Muscle of arm (tissue), 12 donors: Measurements from ENCODE around the gene TP53BP1. TPM values are rescaled to one million over a fixed set of nuclear protein-coding genes. Genes with fewer than 3 reads are reported as not detected.
A peak's percentile ranks its signal among the peaks of the same experiment; 100 is the strongest.
"Not testable (repeated sequence)": the region's sequence is repeated elsewhere in the genome, so short reads cannot be mapped to it uniquely, and the experiment has no call there.

Source experiments
- DNase-seq: peaks from one replicate; pipeline ENCODE4 v3.0.0-alpha.2; 2013
- polyA plus RNA-seq, 12 donors: library from polyadenylated mRNA; unstranded; fragments of 120-200 nt; gene quantifications; one replicate each; pipeline ENCODE4 v1.2.1, GENCODE V29; 2013; ENCODE audit not compliant: insufficient read length in 12 of 12

The TP53BP1 gene
- polyA plus RNA-seq, 12 donors: 35.8 to 105 (median 51.4) TPM

- no peak for DNase-seq
These were observed 72.5 kb downstream of the TP53BP1 start for GRCh38 chr15:43420435-43420834.

GRCh38 chr15:43414196-43414595 lies 78.8 kb downstream of the TP53BP1 start:
- no peak for DNase-seq

DNA sequence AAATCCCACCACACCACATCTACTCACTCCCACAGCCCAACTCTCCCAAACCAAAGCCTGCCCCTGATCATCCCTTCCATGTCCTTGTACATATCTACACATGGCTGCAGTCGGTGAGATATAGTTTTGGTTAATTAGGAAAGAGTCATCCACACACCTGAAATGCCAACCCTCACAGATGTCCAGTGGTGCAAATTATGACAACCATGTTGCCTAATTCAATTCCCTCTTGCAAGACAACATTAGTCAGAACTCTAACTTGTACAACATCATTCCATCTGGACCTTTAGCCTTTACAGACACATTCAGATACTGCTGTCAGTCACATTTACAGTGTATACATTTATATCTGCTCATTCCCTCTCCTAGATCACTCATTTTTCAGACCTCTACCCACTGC lies 80.9 kb downstream of the TP53BP1 start:
- DNase-seq: no peak

DNA sequence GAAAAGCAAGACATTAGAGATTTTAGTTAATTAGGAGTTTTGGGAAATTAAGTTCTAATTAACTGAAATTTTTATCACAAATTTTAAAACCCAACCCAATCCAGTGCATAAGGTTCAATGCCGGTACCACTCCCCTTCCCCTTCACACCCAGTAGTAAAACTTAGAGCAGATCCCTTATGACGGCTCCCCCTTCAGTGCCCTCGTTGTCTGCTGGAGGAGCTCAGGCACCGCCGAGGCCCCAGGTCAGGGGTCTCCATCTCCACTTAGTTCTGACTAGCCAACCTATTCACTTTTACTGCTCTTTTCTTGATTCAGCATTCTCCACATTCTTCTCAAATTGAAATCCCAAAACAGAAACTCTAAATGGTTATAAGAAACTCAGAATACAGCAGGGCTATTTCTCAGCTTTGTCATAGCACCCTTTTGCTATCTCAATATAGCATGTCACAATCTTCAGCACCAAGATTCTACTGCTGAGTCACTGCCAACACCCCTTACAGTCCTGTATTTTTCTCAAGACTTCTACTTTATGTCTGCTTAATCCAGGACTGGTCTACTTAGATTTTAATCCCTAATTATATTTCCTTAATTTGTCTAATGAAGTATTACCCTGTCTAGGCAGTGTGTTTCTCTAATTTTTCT lies 82.3 kb downstream of the TP53BP1 start:
- no peak for DNase-seq

DNA sequence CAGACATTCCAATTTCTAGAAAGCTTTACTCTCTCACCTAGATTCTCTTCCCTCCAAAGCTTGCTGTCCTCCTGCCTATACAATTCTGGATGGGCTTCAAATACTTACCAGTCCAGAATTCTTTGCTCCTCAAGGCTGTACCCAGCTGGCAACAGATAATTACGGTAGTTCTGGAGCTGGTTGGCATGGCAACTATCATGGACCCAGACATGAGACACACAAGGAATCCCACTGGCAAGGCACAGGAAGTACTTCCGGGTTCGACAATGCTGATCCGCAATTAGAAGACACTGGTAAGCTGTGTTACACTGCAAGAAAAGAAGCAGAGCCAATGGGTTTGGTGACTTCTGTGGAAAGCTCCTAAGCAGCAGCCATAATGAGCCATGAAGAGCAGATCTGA lies 84.2 kb downstream of the TP53BP1 start:
- no peak for DNase-seq

DNA sequence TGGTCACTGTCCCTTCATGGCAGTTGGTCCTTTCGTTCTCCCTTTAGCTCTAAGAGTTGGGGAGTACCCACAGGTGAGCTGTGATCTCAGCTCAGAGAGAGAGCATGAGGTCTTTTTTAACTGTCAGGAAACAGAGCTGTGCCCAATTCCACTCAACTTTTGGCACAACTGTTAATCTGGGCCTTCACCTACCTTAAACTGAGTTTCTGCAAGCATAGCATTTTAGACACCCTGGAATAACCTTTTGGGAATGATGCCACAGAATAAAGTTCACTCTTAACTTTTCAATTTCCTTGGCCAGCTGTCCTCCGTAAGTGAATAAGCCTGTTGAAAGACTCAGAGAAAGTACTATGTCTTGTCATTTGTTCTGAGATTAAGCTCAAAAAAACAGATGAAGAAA lies 86.1 kb downstream of the TP53BP1 start:
- DNase-seq: no peak

GRCh38 chr15:43406189-43406588 lies 86.8 kb downstream of the TP53BP1 start:
- no peak for DNase-seq

DNA sequence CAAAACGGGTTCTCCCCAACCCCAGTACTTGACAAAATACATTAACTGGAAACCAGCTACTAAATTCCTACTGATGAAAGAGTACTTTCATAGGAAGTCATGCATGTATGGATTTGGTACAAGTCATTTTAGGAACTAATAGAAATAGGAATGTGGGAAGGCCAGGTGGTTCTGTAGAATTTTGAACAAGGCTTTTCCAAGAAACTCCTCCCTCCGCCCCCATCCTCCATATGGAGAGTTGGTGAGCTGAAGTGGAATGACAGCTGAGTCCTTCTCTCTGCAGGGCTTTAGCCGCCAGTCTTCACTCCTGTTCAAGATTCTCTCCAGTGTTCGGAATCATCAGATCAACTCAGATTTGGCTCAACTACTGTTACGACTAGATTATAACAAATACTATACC lies 88.8 kb downstream of the TP53BP1 start:
- no peak for DNase-seq

- DNase-seq: no peak
These were observed 89.3 kb downstream of the TP53BP1 start for GRCh38 chr15:43403616-43404015.

DNA sequence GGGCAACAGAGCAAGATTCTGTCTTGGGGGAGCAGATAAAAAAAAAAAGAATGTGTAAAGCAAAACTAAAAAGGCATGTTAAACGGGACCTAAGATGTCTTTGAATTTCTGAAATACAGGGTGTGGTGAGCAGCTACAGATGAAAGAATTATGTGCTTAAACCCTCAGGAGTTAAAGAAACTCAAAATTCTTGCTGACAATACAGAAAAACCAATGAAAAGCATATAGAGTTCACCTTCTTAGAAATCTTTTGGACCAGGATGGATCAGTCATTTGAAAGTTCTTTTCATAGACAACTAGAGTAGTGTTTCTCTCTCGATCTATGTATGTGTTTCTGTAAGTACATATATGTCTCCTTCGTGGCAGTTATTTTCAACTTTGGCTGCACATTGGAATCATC lies 90.7 kb downstream of the TP53BP1 start:
- no peak for DNase-seq

DNA sequence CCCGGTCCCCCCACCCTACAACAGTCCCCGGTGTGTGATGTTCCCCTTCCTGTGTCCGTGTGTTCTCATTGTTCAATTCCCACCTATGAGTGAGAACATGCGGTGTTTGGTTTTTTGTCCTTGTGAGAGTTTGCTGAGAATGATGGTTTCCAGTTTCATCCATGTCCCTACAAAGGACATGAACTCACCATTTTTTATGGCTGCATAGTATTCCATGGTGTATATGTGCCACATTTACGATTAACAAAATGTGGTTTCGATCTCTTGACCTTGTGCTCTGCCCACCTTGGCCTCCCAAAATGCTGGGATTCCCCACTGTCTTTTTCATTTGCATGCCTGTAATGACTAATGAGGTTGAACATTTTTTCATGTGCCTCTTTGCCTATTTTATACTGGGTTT lies 99.4 kb downstream of the TP53BP1 start:
- not testable (repeated sequence) for DNase-seq

DNA sequence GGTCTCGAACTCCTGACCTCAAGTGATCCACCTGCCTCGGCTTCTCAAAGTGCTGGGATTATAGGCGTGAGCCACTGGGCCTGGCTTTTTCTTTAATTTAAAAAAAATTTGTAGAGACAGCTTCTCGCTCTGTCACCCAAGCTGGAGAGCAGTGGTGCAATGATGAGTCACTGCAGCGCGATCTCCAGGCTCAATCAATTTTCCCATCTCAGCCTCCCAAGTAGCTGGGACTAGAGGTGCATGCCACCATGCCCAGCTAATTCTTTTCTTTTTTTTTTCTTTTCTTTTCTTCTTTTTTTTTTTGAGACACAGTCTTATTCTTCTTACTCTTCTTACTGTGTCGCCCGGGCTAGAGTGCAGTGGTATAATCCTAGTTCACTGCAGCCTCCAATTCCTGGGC lies 102.2 kb downstream of the TP53BP1 start:
- no peak for DNase-seq

DNA sequence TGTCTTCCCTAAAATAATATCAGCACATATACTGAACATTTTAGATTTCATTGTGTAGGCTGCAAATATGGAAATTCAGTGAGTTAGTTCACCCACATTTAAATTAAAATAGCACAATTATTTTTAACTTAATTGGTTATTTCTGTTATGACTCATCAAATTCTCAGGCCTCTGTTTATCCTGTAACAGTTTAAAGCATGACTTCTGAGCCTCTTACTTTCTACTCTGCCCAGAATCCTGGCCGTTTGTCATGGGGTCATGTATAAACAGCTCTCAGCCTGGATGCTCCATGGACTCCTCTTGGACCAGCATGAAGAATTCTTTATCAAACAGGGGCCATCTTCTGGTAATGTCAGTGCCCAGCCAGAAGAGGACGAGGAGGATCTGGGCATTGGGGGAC lies 109.9 kb downstream of the TP53BP1 start:
- no peak for DNase-seq

- no peak for DNase-seq
These were observed 110.6 kb downstream of the TP53BP1 start for GRCh38 chr15:43382310-43382709.

DNA sequence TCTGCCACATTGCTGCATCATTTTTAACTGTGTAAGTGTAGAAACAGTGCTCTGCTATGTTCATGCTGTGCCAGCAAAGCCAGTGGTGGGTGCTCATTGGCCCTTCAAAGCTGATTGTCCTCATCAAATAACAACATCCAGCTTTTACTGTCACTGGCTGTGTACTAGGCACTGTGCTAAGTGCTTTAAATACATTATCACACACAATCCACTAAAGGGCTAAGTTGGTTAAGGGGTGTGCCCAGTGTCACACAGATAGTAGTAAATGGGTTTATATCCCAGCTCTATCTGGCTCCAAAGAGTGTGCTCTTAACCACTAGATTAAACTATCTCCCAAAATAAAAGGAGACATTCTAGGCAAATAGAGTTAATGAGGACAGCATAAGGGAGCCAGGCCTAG lies 114.4 kb downstream of the TP53BP1 start:
- no peak for DNase-seq

DNA sequence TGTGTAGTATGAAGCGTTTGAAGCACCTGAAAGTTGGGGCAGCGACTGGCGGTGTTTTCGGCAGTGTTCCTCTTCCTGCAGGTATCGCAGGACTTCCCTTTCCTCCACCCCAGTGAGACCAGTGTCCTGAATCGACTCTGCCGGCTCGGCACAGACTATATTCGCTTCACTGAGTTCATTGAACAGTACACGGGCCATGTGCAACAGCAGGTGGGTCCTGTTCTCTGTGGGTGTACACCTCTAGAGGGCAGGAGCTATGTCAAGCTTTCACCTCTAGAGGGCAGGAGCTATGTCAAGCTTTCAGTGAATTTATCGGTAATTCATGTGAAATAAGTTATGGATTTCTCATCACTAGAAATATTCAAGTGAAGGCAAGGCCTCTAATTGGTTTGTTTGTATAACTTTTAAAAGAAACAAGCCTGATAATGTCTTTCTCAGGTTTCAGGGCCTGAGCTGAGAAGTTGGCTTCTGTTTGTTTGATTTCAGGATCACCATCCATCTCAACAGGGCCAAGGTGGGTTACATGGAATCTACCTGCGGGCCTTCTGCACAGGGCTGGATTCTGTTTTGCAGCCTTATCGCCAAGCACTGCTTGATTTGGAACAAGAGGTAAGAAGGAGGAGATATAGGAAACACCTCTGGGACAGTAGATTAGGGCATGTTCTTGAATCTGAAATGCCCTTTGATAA lies 116.8 kb downstream of the TP53BP1 start:
- DNase-seq: peak; percentile 9

- peak; percentile 83 for DNase-seq
These were observed 121.7 kb downstream of the TP53BP1 start, which contains the start of the genes TUBGCP4 and ZSCAN29 for GRCh38 chr15:43370975-43371974. TUBGCP4 (plus strand) TSS chr15:43371101; CDS start chr15:43371355, 254 bp downstream. ZSCAN29 (minus strand) TSS chr15:43371043; CDS start chr15:43369913, 1,130 bp downstream.

DNA sequence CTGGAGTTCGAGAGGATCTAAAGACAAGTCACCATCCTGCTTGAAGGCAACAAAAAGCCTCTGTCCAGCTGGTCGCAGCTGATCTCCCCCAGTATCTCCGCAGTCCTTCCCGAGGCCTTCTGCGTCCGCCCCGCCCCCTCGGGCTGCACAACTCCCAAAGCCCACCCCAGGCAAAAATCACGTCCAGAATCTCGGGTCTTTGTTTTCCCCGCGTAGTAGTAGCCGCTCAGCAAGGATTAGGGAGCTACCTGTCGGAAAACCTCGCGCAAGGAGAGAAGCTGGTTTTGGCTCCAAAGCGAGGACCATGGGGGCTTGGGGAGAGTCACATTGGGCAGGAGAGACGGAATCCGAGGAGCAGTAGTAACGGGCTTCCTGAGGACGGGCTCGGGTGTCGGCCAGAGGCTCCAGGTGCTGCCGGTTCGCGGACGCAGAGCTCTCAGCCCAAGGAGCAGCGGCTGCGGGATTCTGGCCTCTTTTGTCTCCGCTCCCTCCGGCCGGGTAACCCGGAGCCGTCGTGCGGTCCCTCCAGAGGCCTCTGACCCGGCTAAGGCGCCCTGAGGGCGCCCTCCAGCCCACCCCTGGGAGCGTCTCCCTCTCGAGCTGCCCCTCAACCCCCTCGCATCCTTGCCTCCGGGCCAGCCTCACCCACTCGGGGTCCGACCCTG lies 122.5 kb downstream of the TP53BP1 start:
- DNase-seq: peak; percentile 28

GRCh38 chr15:43361313-43361903 lies 131.5 kb downstream of the TP53BP1 start:
- no peak for DNase-seq

GRCh38 chr15:43360821-43361220 lies 132.1 kb downstream of the TP53BP1 start:
- no peak for DNase-seq
